ENCODE measurements around the gene R3HCC1L. TPM values are rescaled to one million over a fixed set of nuclear protein-coding genes. Genes with fewer than 3 reads are reported as not detected.
A peak's percentile ranks its signal among the peaks of the same experiment; 100 is the strongest.

The R3HCC1L gene
- total RNA-seq, 1 experiment from 2014 or later = 9.8 TPM

DNA sequence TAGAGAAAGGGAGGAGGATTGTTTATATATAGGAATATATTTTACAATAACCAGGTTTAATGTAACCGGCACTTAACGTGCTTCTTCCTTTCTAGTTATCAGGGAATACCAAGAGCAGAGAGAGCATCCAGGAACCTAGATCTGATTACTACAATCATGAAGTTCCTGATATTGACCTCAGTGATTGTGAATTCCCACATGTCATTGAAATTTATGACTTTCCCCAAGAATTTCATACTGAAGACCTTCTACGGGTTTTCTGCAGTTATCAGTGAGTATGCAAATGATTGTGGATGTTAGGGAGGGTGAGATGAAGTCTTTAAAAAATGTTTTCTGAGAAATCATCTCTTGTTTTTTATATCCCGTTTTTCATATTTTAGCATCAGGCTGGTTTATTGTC is 97.0 kb downstream of the R3HCC1L start:
- DNase-seq (ENCODE audit: low spot score) = no peak

DNA sequence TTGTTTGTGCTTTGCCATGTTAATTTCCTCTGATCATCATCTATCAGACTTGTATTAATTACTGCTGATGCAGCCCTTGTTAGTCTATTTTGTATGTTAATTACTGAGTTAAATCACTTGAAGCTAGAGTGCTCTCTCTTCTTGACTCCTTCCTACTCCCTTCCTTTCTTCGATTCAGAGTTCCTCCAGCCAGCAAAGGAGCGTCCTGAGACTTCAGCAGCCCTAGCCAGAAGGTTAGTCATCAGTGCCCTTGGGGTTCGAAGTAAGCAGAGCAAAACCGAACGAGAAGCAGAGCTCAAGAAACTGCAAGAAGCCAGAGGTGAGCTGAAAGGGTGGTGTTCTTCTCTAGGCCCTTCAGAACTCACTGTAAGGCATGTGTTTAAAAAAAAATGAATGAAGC is 101.4 kb downstream of the R3HCC1L start:
- DNase-seq (ENCODE audit: low spot score) = no peak

DNA sequence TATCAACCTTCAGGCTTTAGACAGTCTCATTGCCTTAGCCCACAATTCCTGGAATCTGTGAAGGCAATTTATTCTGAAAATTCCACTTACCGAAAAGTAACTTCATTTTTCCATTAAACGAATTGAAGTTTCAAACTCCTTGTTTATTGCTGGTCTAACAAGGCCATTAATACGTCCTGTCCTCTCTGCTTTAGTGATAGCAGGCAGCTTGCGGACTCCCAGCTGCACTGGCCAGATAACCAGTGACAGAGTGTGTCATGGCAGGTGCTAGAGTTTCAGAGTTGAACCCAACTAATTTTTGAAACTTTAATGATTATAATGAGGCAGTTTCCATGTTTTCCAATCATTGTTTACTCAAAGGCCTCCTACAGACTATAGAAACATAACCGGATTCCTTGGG is 102.4 kb downstream of the R3HCC1L start:
- DNase-seq (ENCODE audit: low spot score) = no peak

DNA sequence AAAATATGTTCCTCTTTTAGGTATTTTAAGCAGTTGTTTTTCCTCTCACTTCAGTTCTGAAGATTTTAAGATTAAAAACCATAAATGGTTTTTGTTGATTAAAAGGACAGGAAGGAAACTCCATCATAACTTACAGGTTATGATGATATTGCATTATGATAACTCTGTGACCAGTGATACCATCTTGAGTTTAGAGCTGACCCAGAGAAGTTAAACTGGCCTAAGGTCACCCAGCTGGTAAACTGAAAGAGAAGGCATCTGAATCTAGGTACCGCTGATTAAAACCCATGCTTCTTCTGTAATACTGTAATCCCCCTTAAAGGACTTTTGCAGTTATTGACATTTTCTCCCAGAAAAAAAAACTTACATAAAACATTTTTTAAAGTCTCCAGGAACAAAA is 103.9 kb downstream of the R3HCC1L start:
- DNase-seq (ENCODE audit: low spot score) = no peak

DNA sequence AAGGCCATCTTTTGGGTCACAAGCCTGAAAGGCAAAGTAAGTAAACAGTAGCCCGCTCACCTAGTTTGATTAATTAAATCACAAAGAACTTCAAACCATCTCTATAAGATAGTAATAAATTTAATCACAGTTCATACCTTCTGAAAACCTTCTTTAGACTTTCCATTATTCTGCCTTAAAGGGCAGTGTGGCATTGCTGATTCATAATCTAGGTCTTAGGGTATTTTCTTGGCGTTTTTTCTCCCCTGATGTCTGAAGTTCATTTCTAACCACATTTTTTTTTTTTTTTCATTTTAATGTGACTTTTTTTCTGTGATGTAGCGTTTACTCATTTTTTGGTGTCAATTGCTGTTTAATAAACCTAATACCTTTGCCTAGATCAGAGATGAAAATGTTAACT is 106.1 kb downstream of the R3HCC1L start:
- no peak for DNase-seq (ENCODE audit: low spot score)

DNA sequence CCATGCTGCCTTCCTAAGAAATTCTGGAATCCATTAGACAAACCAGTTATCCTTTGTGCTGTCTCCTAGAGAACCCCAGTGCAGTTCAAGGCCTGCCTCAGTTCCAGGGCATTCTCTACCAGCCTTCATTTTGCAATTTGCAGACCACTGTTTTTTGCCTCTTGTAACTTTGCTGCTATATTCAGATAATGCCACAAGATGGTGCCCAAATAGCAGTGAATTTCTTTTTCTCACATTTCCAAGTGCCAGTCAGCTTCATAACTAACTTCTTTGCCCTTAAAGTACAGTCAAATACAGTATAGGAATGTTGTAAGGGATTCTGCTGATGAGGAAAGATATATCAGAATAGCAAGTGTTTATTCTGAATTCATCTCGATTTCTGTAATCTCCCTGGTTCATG is 108.4 kb downstream of the R3HCC1L start:
- peak; percentile 36 for DNase-seq (ENCODE audit: low spot score)

DNA sequence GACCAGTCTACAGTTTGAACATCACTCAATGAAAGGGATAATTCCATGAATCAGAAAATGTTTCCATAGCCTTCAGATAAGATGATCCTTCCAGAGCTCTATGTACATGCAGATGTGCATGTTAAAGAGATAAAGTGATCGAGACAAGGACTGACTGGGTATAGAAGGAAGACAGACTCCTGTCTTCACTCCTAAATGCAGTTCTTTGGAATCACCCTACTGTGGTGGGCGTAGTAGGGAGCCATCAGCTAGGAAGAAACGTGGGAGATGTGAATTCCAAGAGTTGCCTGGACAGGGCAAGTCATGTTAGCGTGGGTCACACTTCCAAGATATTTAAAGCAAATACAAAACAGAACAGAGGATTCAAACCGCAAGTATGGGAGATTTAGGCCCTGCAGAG is 109.7 kb downstream of the R3HCC1L start:
- no peak for DNase-seq (ENCODE audit: low spot score)

DNA sequence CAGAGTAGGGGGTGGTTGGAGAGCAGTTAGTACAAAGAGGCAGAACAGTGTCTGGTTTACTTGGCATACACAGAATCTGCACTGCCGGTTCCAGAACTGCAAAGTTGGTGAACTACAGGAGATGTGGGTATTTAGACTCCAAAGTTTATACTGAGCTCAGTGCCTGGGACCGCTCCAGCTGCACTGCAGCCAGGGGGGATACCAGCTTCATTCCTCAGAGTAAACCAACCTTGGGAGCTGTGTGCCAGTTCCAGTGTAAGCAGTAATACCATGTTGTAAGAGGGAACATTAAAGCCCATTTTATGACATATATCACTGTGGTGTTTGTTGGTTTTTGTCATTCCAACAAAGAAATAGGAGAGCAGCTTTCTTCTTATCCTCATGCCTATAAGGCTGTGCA is 110.1 kb downstream of the R3HCC1L start:
- no peak for DNase-seq (ENCODE audit: low spot score)

DNA sequence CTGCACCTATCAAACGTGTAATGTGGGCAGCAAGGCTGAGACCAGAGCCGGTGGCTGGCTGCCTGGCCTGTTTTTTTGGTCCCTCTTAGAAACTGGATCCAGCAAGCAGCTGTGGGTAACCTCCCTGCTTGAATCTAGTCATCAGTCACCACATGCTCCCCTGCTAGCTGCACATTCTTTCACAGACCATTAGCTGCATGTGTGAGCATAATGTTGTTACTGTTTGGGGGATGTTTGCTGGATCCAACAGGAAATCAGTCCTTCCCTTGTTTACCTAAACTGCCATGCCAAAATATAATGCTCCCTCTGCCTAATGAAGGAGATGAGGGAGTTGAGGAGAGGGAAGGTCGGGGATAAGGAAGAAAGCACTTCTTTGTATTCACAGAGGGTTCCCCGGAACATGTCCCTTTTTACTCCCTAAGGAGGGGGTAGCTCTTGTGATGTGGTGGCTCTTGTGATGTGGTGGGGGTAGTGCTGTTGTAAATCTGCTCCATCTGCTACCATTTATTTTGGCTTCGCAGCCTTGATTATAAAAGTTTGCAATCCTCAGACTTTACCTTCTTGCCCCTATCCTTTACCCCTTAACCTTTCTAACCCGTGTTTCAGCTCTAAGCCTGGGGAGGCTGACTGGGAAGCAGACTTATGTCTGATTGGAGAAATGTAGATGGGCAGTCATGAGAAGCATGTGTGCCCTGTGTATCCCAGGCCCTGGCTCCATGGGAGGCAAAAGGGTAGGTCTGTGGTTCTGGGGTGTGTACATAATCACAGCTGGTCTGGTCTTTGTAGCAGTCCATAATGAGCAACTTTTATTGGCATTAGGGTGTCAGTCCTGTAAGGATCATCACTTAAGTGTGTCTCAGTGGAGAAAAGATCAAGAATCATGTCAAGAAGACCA is 112.7 kb downstream of the R3HCC1L start:
- DNase-seq (ENCODE audit: low spot score) = no peak

DNA sequence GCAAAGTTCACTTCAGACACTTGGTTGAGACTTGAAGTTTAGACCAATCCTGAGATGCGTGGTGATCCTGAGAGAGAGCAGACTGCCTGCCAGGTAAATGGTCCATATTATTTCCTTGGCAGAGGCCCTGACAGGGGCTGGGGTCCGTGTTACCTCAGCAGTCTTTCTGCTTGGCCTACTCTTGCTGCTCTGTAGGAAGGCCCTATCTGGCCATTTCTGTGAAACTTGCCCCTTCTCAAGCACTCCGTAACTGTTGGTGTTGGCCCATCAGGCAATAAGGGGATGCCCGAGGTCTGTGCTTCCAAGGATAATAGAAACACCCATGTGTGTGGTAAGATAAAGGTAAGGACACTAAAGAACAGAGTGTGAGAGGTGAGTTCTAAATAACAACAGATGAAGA is 113.6 kb downstream of the R3HCC1L start:
- no peak for DNase-seq (ENCODE audit: low spot score)

DNA sequence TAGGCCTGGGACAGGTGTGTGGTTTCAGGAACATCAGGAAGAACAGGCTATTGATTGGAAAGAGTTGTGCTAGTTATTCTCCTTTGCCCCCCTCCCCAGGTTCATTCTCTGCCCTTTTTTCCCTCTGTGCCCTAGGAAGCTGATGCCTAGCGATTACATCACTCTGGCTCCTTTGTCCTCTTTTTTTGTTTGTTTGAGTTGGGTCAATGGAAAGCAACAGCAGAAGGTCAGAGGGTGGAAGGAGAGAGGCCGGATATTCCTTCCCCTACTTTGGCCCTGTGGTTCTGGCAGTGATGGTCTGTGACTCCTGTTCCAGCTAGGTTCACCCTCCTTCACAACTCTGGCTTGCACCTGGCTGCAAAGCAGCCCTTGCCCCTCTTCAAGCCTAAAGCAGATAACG is 114.7 kb downstream of the R3HCC1L start:
- DNase-seq (ENCODE audit: low spot score) = no peak

DNA sequence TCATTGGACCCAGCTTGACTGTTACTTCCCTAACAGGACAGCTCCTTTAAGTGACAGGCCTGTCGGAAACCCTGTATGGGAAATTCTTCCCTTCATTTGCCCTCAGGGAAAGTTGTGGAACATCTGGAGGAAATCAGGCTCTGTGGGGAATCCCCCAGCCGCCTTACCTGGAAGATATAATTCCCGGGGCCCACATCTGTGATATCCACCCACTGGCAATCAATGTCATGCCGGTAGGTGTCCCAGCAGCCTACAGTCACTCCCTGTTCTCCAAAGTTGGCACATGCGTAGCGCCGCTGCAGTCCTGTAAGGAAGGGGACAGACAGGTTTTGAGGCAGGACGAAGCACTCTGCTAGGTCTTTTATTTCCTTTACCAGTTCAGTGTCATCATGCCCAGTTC is 116.9 kb downstream of the R3HCC1L start:
- no peak for DNase-seq (ENCODE audit: low spot score)

DNA sequence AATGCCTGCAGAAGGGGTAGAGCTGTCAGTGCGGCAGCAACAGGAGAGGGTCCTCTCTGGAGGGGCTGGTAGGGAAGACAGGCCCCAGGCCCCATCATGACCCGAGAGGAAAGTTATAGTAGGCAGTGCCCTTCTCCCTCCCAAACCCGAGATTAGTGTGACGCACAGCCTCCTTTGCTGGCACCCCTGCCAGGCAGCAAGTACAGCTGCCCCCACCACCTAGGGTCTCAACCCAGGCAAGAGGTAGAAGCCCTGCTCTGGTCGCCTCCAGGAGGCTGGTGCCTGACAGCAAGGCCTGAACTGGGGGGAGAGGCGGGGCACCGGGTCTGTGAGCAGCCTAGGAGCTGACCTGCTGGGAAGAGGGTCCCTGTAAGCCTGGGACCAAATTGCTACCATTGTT is 118.0 kb downstream of the R3HCC1L start:
- no peak for DNase-seq (ENCODE audit: low spot score)

DNA sequence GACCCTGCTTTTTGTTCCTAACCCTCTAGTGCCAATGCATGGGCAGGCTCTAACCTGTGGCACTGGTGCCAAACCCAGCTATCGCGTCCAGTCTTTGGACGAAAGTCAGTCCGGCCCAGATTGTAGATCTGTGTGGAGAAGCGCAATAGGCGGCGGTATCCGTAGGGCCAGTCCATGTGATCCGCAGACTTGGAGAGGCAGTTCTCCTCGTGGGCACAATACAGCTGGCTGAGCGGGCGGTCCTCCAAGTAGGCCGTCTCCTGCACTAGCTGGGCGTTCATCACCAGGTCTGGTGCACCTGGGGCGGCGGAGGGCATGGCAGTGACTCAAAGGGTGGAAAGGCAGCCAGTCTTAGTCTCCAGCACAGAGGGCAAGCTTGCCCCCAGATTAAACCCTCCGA is 119.0 kb downstream of the R3HCC1L start:
- no peak for DNase-seq (ENCODE audit: low spot score)

DNA sequence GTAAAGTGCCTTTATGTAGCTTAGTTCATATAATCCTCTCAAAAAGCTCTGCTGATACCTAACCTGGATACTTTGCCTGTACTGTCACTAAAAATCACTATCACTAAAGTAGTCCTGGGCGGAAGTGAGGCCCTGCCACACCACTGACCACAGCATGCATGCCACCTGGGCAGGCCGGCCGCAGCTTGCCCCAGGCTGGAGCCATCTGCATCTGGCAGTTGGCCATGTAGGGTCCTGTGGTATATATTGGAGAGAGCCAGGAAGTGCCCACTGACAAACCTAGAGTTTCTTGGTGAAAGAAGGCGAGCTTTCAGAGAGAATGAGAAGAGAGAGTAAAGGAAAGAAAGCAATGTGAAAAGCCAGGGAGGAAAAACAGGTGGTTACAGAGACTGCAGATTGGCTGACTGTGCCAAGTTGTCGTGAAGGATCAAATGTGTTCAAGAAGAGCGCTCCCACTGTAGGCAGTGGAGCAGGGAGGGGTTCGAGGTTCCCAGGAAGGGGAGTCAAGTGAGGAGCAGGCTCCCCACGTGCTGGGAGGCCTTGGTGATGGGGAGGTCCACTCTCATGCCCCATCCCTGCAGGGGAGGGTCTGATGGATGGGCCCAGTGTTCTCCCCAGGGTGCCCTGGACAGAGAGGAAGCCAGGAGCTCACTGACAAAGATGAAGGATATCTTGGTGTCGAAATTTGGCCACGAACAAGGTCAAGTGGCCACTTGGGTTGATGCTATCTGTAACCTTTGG is 119.9 kb downstream of the R3HCC1L start:
- no peak for DNase-seq (ENCODE audit: low spot score)

DNA sequence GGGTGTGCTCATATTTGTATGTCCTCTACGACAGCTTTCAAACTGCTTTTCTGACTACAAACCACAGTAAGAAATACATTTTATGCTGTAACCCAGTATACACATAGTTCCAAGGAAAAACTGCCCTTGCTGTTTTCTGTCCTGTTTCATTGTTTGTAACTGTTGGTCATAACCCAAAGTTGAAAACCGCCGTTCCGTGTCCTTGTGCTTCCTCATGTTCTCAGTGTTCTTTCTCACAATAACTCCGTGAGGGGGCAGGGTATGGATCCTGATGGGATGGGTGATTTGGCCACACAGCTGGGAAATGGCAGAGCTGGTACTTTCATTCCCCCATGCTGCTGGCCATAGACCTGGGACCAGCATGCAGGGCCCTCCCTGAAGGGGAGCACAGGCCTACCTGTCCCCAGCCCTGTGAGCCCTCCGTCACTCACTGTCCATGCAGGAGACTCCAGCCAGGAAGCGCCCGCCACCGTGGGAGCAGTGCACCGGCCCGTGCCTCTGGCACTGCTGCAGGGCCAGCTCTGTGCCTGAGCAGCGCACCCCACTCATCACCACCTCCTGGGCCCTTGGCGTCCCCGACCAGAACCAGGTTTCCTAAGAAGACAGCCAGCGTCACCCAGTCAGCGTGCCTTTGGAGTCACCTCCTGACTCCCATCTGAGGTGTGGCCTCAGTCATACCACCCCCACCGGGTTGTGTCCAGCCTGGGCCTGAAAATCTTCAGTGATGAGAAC is 120.9 kb downstream of the R3HCC1L start:
- DNase-seq (ENCODE audit: low spot score) = no peak

DNA sequence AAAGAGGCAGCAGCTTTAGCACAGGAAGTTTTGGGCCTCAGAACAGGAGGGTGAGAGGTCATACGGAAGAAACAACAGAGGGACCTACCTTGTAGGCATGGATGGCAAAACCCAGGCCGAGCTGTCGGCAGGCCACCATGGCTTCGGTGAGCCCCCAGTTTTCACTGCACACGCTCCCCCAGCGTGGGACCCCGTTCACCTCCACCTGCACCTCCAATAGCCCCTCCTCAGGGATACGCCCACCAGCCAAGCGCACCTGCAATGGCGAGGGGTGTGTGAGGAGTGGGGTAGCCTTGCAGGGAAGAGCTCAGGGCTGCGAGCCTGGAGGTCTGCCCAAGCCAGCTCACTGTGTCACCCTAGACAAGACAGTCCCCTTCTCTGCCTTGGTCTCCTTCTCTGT is 122.2 kb downstream of the R3HCC1L start:
- DNase-seq (ENCODE audit: low spot score) = no peak

DNA sequence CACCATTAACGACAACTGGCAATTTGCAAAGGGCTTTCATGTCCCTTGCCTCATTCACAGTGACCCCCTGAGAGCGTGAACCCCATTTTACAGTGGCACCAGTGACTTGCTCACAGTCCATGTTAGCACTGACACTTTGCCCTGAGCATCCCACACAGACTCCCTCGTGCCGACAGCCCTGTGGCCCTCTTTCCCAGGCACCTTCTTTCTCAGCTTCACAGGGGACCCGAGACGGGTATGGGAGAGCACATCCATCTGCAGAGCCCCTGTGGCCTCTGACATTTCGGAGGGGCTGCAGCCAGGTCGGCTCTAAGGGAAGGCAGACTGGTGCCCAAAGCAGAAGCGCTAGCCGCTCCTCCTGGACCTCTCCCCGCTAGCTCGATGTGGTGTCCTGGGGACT is 122.7 kb downstream of the R3HCC1L start:
- DNase-seq (ENCODE audit: low spot score) = no peak

DNA sequence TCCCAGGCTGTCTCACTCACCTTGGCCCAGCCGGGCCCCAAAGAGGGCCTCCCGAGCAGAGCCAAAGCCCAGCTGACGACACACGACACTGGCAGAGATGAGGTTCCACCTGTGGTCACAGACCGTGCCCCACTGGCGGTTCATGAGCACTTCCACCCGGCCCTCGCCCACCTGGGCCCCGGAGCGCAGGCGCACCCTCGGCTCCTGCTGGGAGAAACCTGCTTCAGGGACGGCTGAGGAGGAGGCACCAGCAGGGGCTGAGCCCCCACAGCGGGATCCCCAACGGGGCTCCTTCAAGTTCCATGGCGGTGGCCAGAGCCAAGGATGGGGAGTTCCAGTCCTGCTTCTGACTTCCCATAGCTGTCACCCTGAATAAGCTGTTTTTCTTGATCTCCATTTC is 123.5 kb downstream of the R3HCC1L start:
- DNase-seq (ENCODE audit: low spot score) = no peak

DNA sequence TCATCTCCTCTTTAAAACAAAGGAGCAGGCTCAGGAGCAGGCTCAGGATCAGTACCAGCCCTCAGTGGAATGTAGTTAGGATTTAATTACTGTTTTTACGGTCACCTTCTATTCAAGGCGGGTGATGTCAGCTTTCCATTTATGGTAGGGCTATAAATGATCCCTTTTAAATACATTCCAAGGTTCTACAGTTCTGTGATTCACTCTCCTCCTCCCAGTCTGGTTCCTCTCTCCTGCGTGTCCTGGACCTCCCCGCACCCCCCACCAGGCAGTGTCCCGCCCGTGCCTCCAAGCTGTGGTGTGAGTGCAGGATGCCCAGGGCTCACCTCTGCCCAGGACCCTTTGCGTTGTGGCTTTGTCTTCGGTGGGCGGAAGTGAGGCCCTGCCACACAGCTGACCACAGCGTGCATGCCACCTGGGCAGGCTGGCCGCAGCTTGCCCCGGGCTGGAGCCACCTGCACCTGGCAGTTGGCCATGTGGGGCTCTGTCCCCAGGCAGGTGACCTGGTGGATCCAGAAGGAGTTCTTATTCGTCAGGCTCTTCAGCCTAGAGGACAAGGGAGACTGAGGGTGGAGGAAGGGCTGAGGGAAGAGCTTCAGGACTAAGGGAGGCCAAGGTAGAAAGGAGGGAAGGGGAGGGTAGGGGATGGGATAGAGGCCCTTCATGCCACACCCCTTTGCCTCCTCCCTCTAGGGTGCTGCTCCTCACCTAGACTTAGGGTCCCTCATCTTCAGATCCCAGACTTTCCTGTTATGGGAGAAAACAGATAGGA is 124.4 kb downstream of the R3HCC1L start:
- peak; percentile 81 for DNase-seq (ENCODE audit: low spot score)

DNA sequence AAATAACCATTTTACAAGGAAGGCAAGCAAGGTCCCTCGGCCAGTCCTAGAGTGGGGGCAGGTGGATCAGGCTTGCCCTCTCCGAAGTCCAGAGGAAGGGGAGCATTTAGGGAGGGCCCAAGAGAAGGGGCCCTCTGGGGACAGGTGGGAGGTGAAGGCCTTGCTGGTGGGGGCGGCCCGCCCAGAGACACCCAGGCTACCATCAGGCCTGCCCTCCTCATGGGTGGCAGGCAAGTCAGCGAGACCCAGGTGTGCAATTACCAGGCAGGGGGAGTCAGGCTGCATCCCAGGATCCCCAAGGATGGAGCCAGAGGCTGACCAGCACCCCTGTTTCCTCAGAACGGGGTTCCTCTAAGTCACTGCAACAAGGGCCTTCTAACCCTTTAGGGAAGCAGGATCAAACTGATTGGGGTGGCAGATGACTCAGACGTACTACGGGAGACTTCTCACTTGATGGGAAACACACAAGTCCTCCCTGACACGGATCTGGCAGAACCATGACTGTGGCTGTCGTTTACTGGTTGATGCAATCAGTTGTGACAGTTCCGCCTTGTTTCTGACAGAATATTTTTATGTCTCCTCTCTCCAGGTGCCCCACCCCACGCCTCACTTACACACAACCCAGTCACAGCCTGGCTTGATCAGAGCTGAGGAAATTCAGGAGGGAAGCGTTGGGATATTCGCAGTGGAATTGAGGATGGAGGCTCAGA is 125.3 kb downstream of the R3HCC1L start:
- peak; percentile 28 for DNase-seq (ENCODE audit: low spot score)
